Measurements from ENCODE around the gene C1QL2. TPM values are rescaled to one million over a fixed set of nuclear protein-coding genes. Genes with fewer than 3 reads are reported as not detected.

Gene C1QL2
- total RNA-seq, 1 experiment from 2014 or later, result 1.5 TPM

- TF ChIP-seq CTCF (conservative IDR thresholded peaks at IDR 0.05; ENCODE audit: low read depth, low read length) (no peak), EZH2 (IDR thresholded peaks at IDR 0.05; ENCODE audit: borderline replicate concordance, low read depth, low read length, poor library complexity, severe bottlenecking) (no peak)
- CTCF ChIA-PET, result no interaction called here
- POLR2A ChIA-PET (ENCODE audit: low non-redundant PET), result no interaction called here
These were observed 43.3 kb upstream of the C1QL2 start for GRCh38 chr2:119201815-119202214.

GRCh38 chr2:119198240-119198840 lies 39.8 kb upstream of the C1QL2 start:
- intact Hi-C loops (cut with micrococcal nuclease; ENCODE audit: unreplicated experiment), result no loop called here
- CTCF ChIA-PET, result no interaction called here
- Histone ChIP-seq H3K27ac (ENCODE audit: low read depth, low read length, poor library complexity, severe bottlenecking) (no peak overlapping the region), H3K36me3 (ENCODE audit: insufficient read depth, low read length, poor library complexity, severe bottlenecking) (no peaks in the 10 kb centered on the region), H3K4me1 (ENCODE audit: insufficient read depth, low read length, poor library complexity, severe bottlenecking) (peaks cover 6% of the 10 kb centered on the region), H3K9me3 (ENCODE audit: low read depth, low read length, poor library complexity, severe bottlenecking) (peaks cover 3% of the 10 kb centered on the region), H3K4me3 (ENCODE audit: low read depth, low read length, poor library complexity, severe bottlenecking) (no peak overlapping the region), H3K27me3 (replicated peaks; ENCODE audit: insufficient read depth, low read depth, low read length, poor library complexity) (no peaks in the 10 kb centered on the region)
- POLR2A ChIA-PET (ENCODE audit: low non-redundant PET), result no interaction called here
- BruUV-seq (replicated peaks), result no TSS peak
- TF ChIP-seq EZH2 (IDR thresholded peaks at IDR 0.05; ENCODE audit: borderline replicate concordance, low read depth, low read length, poor library complexity, severe bottlenecking), result no peak
- TF ChIP-seq CTCF (conservative IDR thresholded peaks at IDR 0.05; ENCODE audit: low read depth, low read length), result no peak
- DNase-seq (ENCODE audit: low spot score), result no peak

More at GRCh38 chr2:119201815-119202214, 43.3 kb upstream of the C1QL2 start:
- no peaks in the 10 kb centered on the region for H3K9me3 ChIP-seq (ENCODE audit: low read depth, low read length, poor library complexity, severe bottlenecking)
- H3K4me3 ChIP-seq (ENCODE audit: low read depth, low read length, poor library complexity, severe bottlenecking), result no peak overlapping the region
- no peaks in the 10 kb centered on the region for H3K36me3 ChIP-seq (ENCODE audit: insufficient read depth, low read length, poor library complexity, severe bottlenecking)
- DNase-seq (ENCODE audit: low spot score), result no peak
- intact Hi-C loops (cut with micrococcal nuclease; ENCODE audit: unreplicated experiment), result no loop called here
- H3K4me1 ChIP-seq (ENCODE audit: insufficient read depth, low read length, poor library complexity, severe bottlenecking), result no peaks in the 10 kb centered on the region
- no peak overlapping the region for H3K27ac ChIP-seq (ENCODE audit: low read depth, low read length, poor library complexity, severe bottlenecking)
- BruUV-seq (replicated peaks), result no TSS peak
- H3K27me3 ChIP-seq (replicated peaks; ENCODE audit: insufficient read depth, low read depth, low read length, poor library complexity), result no peaks in the 10 kb centered on the region

GRCh38 chr2:119197529-119198239 lies 39.1 kb upstream of the C1QL2 start:
- Histone ChIP-seq H3K27ac (ENCODE audit: low read depth, low read length, poor library complexity, severe bottlenecking) (no peak overlapping the region), H3K36me3 (ENCODE audit: insufficient read depth, low read length, poor library complexity, severe bottlenecking) (no peaks in the 10 kb centered on the region), H3K9me3 (ENCODE audit: low read depth, low read length, poor library complexity, severe bottlenecking) (peaks cover 3% of the 10 kb centered on the region), H3K4me1 (ENCODE audit: insufficient read depth, low read length, poor library complexity, severe bottlenecking) (peaks cover 12% of the 10 kb centered on the region), H3K27me3 (replicated peaks; ENCODE audit: insufficient read depth, low read depth, low read length, poor library complexity) (no peaks in the 10 kb centered on the region), H3K4me3 (ENCODE audit: low read depth, low read length, poor library complexity, severe bottlenecking) (no peak overlapping the region)
- POLR2A ChIA-PET (ENCODE audit: low non-redundant PET), result no interaction called here
- no TSS peak for BruUV-seq (replicated peaks)
- intact Hi-C loops (cut with micrococcal nuclease; ENCODE audit: unreplicated experiment), result no loop called here
- CTCF ChIA-PET, result no interaction called here
- TF ChIP-seq CTCF (conservative IDR thresholded peaks at IDR 0.05; ENCODE audit: low read depth, low read length) (no peak), EZH2 (IDR thresholded peaks at IDR 0.05; ENCODE audit: borderline replicate concordance, low read depth, low read length, poor library complexity, severe bottlenecking) (no peak)
- no peak for DNase-seq (ENCODE audit: low spot score)

Measured in A673 (cell line).